GM19455 (cell line): ENCODE data around the gene OR1S1.
"Not testable (repeated sequence)": the region's sequence is repeated elsewhere in the genome, so short reads cannot be mapped to it uniquely, and the experiment has no call there.

Experiments used
- ATAC-seq: cut with Tn5 transposase; IDR thresholded peaks from one replicate; pipeline ENCODE4 v1.9.1; 2021; ENCODE audit not compliant: unreplicated experiment

OR1S1 gene

GRCh38 chr11:58212420-58212819, at the start of gene OR1S1:
TSS of gene OR1S1 (plus strand) at chr11:58212720.
- ATAC-seq: not testable (repeated sequence)

- ATAC-seq: no peak
Observed at GRCh38 chr11:58164389-58164788, 48.1 kb upstream of the OR1S1 start.

- ATAC-seq: no peak
Observed at GRCh38 chr11:58164990-58165389, 47.5 kb upstream of the OR1S1 start.

GRCh38 chr11:58165504-58166106, 46.9 kb upstream of the OR1S1 start:
- no peak for ATAC-seq

- ATAC-seq: no peak
Observed at GRCh38 chr11:58177409-58178054, 35.0 kb upstream of the OR1S1 start.

- no peak for ATAC-seq
Observed at GRCh38 chr11:58178444-58178843, 34.1 kb upstream of the OR1S1 start.

- ATAC-seq: no peak
Observed at GRCh38 chr11:58179648-58180047, 32.9 kb upstream of the OR1S1 start.

GRCh38 chr11:58186938-58187337, 25.6 kb upstream of the OR1S1 start:
- no peak for ATAC-seq

GRCh38 chr11:58188770-58189169, 23.8 kb upstream of the OR1S1 start, which contains the start of gene OR9Q2:
TSS of gene OR9Q2 (plus strand) at chr11:58189070. CDS start at chr11:58190491, 1,421 bp downstream.
- no peak for ATAC-seq

GRCh38 chr11:58192229-58192628, 20.3 kb upstream of the OR1S1 start:
- ATAC-seq: no peak

- no peak for ATAC-seq
Observed at GRCh38 chr11:58193391-58193790, 19.1 kb upstream of the OR1S1 start.

- no peak for ATAC-seq
Observed at GRCh38 chr11:58195939-58196338, 16.6 kb upstream of the OR1S1 start.

GRCh38 chr11:58199271-58199670, 13.2 kb upstream of the OR1S1 start:
- ATAC-seq: no peak

GRCh38 chr11:58204042-58204441, 8.5 kb upstream of the OR1S1 start, which contains the start of gene OR1S2:
TSS of gene OR1S2 (minus strand) at chr11:58204142. CDS start at chr11:58204142, 0 bp downstream.
- no peak for ATAC-seq

GRCh38 chr11:58216476-58216875, 4.0 kb downstream of the OR1S1 start:
- no peak for ATAC-seq

GRCh38 chr11:58222721-58223120, 10.2 kb downstream of the OR1S1 start:
- no peak for ATAC-seq

GRCh38 chr11:58227956-58228615, 15.6 kb downstream of the OR1S1 start:
- no peak for ATAC-seq

- ATAC-seq: no peak
Observed at GRCh38 chr11:58243954-58244353, 31.4 kb downstream of the OR1S1 start.

GRCh38 chr11:58254936-58255335, 42.4 kb downstream of the OR1S1 start:
- ATAC-seq: no peak

- ATAC-seq: no peak
Observed at GRCh38 chr11:58259983-58260382, 47.5 kb downstream of the OR1S1 start.
